HepG2 (cell line): ENCODE data around the gene KIZ. TPM values are rescaled to one million over a fixed set of nuclear protein-coding genes. Genes with fewer than 3 reads are reported as not detected.

Experiments
- AKAP8 ChIP-seq: sonication (generic); formaldehyde crosslinking; IDR thresholded peaks from 2 replicates; pipeline ENCODE4 v1.5.1; 2020; ENCODE audit warnings: mild to moderate bottlenecking, missing genetic modification reagents
- ARID4A ChIP-seq: sonication (generic); formaldehyde crosslinking; IDR thresholded peaks from 2 replicates; pipeline ENCODE4 v1.5.0; 2020; ENCODE audit warnings: mild to moderate bottlenecking, missing genetic modification reagents, borderline replicate concordance
- FOSL2 ChIP-seq: sonication (generic); formaldehyde crosslinking; IDR thresholded peaks from 2 replicates; pipeline ENCODE4 v1.4.0; 2020; ENCODE audit warnings: missing genetic modification reagents
- GATAD2A ChIP-seq: IDR thresholded peaks from 2 replicates; pipeline ENCODE4 v1.6.1; 2016
- IRX3 ChIP-seq: sonication (generic); formaldehyde crosslinking; IDR thresholded peaks from 2 replicates; pipeline ENCODE4 v1.8.1; 2023; ENCODE audit warnings: mild to moderate bottlenecking, low read depth, missing genetic modification reagents, borderline replicate concordance
- MAFF ChIP-seq: IDR thresholded peaks from 2 replicates; pipeline ENCODE4 v1.6.1; 2011; ENCODE audit warnings: low read depth, low read length, improper control_type of control experiment
- MYC ChIP-seq: sonication (generic); formaldehyde crosslinking; IDR thresholded peaks from 2 replicates; pipeline ENCODE4 v1.9.0; 2021; ENCODE audit warnings: missing genetic modification reagents, borderline replicate concordance
- NFKBIZ ChIP-seq: IDR thresholded peaks from 2 replicates; pipeline ENCODE4 v1.6.1; 2018; ENCODE audit warnings: missing genetic modification reagents, missing compliant biosample characterization
- NFYC ChIP-seq: IDR thresholded peaks from 2 replicates; pipeline ENCODE4 v1.6.1; 2016; ENCODE audit warnings: missing genetic modification reagents, missing compliant biosample characterization
- NR2F1 ChIP-seq, 2 experiments: fragments of 450-650 bp in 1 of 2; formaldehyde crosslinking in 1 of 2; IDR thresholded peaks; 2 replicates each; pipeline versions ENCODE4 v1.5.0 to v1.6.1; 2016 to 2020; ENCODE audit warnings: mild to moderate bottlenecking in 1 of 2, missing compliant biosample characterization in 1 of 2, missing genetic modification reagents in 1 of 2, moderate library complexity in 1 of 2
- STAG1 ChIP-seq: sonication (generic); formaldehyde crosslinking; IDR thresholded peaks from 2 replicates; pipeline ENCODE4 v1.4.0; 2020; ENCODE audit warnings: missing genetic modification reagents
- ZBTB44 ChIP-seq: sonication (generic); formaldehyde crosslinking; IDR thresholded peaks from 2 replicates; pipeline ENCODE4 v1.4.0; 2020; ENCODE audit warnings: missing genetic modification reagents
- ZNF138 ChIP-seq: sonication (generic); formaldehyde crosslinking; IDR thresholded peaks from 2 replicates; pipeline ENCODE4 v1.5.0; 2020; ENCODE audit warnings: mild to moderate bottlenecking, low read depth, missing genetic modification reagents
- ZNF335 ChIP-seq: sonication (generic); formaldehyde crosslinking; IDR thresholded peaks from 2 replicates; pipeline ENCODE4 v1.4.0; 2020; ENCODE audit warnings: missing genetic modification reagents
- ZNF543 ChIP-seq: sonication (generic); formaldehyde crosslinking; IDR thresholded peaks from 2 replicates; pipeline ENCODE4 v1.4.0; 2020; ENCODE audit warnings: mild to moderate bottlenecking, missing genetic modification reagents
- ZNF672 ChIP-seq: sonication (generic); formaldehyde crosslinking; IDR thresholded peaks from 2 replicates; pipeline ENCODE4 v1.8.1; 2022; ENCODE audit warnings: missing genetic modification reagents
- ZNF768 ChIP-seq: sonication (generic); formaldehyde crosslinking; IDR thresholded peaks from 2 replicates; pipeline ENCODE4 v1.4.0; 2020; ENCODE audit warnings: missing genetic modification reagents
- ZNF891 ChIP-seq: sonication (generic); formaldehyde crosslinking; IDR thresholded peaks from 2 replicates; pipeline ENCODE4 v1.5.0; 2020; ENCODE audit warnings: mild to moderate bottlenecking, missing genetic modification reagents
- polyA plus RNA-seq, 8 experiments: library from polyadenylated mRNA; depleted of rRNA in 3 of 8; stranded (reverse) in 7 of 8; unstranded in 1 of 8; fragments of >200 nt; fragmentation: Illumina TruSeq in 4 of 8; extraction: Trizol in 4 of 8; gene quantifications; 2 replicates each; pipeline versions ENCODE4 v1.2.1 to v1.2.3, GENCODE V29; 2011 to 2016; ENCODE audit warnings: low read depth in 4 of 8, missing spikeins in 1 of 8, mixed read lengths in 1 of 8; ENCODE audit not compliant: insufficient read depth in 1 of 8
- total RNA-seq, 5 experiments: library from RNA; depleted of rRNA; stranded (reverse); fragments of >200 nt; fragmentation: Illumina TruSeq; extraction: Trizol; gene quantifications; 2 replicates each; pipeline ENCODE4 v1.2.3, GENCODE V29; 2016; ENCODE audit warnings: low read depth in 1 of 5
- TF ChIP-seq, protein P1 (sequence below): sonication (generic); formaldehyde crosslinking; IDR thresholded peaks from 2 replicates; pipeline ENCODE4 v1.5.0; 2020; ENCODE audit warnings: missing genetic modification reagents
- TF ChIP-seq, protein P2 (sequence below): sonication (generic); formaldehyde crosslinking; IDR thresholded peaks from 2 replicates; pipeline ENCODE4 v1.5.0; 2020; ENCODE audit warnings: missing genetic modification reagents
- TF ChIP-seq, protein P3 (sequence below): conservative IDR thresholded peaks from 2 replicates; pipeline ENCODE4 v1.6.1; 2018; ENCODE audit warnings: missing genetic modification reagents

Gene KIZ
- total and polyA plus RNA-seq, 2 of the 13 experiments (the other 11 are each of a cell fraction or from before 2014, with no cell fraction given) = 46.3 to 114 TPM

GRCh38 chr20:21125849-21126580, at the start of gene KIZ (continued):
- TF ChIP-seq, protein P1, sequence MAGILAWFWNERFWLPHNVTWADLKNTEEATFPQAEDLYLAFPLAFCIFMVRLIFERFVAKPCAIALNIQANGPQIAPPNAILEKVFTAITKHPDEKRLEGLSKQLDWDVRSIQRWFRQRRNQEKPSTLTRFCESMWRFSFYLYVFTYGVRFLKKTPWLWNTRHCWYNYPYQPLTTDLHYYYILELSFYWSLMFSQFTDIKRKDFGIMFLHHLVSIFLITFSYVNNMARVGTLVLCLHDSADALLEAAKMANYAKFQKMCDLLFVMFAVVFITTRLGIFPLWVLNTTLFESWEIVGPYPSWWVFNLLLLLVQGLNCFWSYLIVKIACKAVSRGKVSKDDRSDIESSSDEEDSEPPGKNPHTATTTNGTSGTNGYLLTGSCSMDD = no peak
- TF ChIP-seq ZNF543 (peak; percentile 84), FOSL2 (CRISPR knock-in tag) (no peak; the same call in 1 of the 2 replicates), ZBTB44 (no peak), MAFF (peak; percentile 59; the same call in 1 of the 2 replicates), NR2F1 (CRISPR knock-in tag; IDR thresholded peaks at IDR 0.05) (peak in 1 of 2 experiments; percentile 19; a peak in 1 of 4 replicates), MYC (CRISPR knock-in tag) (peak; percentile 92), STAG1 (peak; percentile 42), NFKBIZ (CRISPR knock-in tag) (peak; percentile 23; the same call in 1 of the 2 replicates), IRX3 (CRISPR knock-in tag) (no peak; the same call in 1 of the 2 replicates), ZNF672 (CRISPR knock-in tag) (0 out of 2 replicates have a peak, but pooled peaks have one; percentile 51), ZNF768 (CRISPR knock-in tag) (peak; percentile 84), ZNF335 (0 out of 2 replicates have a peak, but pooled peaks have one; percentile 46), ZNF138 (CRISPR knock-in tag) (peak; percentile 94), ZNF891 (CRISPR knock-in tag) (peak; percentile 69; the same call in 1 of the 2 replicates), AKAP8 (no peak), GATAD2A (CRISPR knock-in tag) (no peak), ARID4A (CRISPR knock-in tag) (peak; percentile 92), NFYC (CRISPR knock-in tag) (peak; percentile 22; the same call in 1 of the 2 replicates)
- TF ChIP-seq, protein P2, sequence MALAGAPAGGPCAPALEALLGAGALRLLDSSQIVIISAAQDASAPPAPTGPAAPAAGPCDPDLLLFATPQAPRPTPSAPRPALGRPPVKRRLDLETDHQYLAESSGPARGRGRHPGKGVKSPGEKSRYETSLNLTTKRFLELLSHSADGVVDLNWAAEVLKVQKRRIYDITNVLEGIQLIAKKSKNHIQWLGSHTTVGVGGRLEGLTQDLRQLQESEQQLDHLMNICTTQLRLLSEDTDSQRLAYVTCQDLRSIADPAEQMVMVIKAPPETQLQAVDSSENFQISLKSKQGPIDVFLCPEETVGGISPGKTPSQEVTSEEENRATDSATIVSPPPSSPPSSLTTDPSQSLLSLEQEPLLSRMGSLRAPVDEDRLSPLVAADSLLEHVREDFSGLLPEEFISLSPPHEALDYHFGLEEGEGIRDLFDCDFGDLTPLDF (CRISPR knock-in tag) = peak; percentile 56
- TF ChIP-seq, protein P3, sequence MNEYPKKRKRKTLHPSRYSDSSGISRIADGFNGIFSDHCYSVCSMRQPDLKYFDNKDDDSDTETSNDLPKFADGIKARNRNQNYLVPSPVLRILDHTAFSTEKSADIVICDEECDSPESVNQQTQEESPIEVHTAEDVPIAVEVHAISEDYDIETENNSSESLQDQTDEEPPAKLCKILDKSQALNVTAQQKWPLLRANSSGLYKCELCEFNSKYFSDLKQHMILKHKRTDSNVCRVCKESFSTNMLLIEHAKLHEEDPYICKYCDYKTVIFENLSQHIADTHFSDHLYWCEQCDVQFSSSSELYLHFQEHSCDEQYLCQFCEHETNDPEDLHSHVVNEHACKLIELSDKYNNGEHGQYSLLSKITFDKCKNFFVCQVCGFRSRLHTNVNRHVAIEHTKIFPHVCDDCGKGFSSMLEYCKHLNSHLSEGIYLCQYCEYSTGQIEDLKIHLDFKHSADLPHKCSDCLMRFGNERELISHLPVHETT (CRISPR knock-in tag) = 0 out of 2 replicates have a peak, but pooled peaks have one; percentile 69
